Nephron (organoid): Measurements from ENCODE around the gene CLRN3.

Source experiments
- H3K27ac Mint-ChIP-seq, 3 experiments: 2 replicates each; pipeline ENCODE4 v1.8.0; 2020; ENCODE audit warnings: mixed read lengths in 3 of 3, mild to moderate bottlenecking in 2 of 3, moderate library complexity in 1 of 3
- H3K27me3 Mint-ChIP-seq: 2 replicates; pipeline ENCODE4 v1.8.0; 2021; ENCODE audit warnings: low read depth, mild to moderate bottlenecking, moderate library complexity, mixed read lengths
- H3K36me3 Mint-ChIP-seq: 2 replicates; pipeline ENCODE4 v1.8.0; 2020; ENCODE audit warnings: low read depth, mixed read lengths
- H3K4me1 Mint-ChIP-seq: 2 replicates; pipeline ENCODE4 v1.8.0; 2020; ENCODE audit warnings: mixed read lengths
- H3K4me3 Mint-ChIP-seq, 3 experiments: 2 replicates each; pipeline ENCODE4 v1.8.0; 2020; ENCODE audit warnings: mild to moderate bottlenecking in 3 of 3, mixed read lengths in 3 of 3, moderate library complexity in 2 of 3
- H3K9me3 Mint-ChIP-seq: 2 replicates; pipeline ENCODE4 v1.8.0; 2020; ENCODE audit warnings: mixed read lengths
- TF ChIP-seq, protein P1 (sequence below), 3 experiments: fragments of 200-600 bp; sonication (generic); IDR thresholded peaks; one replicate each; pipeline ENCODE4 v1.5.0; 2021; ENCODE audit warnings: antibody characterized with exemption in 3 of 3; ENCODE audit not compliant: unreplicated experiment in 3 of 3

CLRN3 gene

DNA sequence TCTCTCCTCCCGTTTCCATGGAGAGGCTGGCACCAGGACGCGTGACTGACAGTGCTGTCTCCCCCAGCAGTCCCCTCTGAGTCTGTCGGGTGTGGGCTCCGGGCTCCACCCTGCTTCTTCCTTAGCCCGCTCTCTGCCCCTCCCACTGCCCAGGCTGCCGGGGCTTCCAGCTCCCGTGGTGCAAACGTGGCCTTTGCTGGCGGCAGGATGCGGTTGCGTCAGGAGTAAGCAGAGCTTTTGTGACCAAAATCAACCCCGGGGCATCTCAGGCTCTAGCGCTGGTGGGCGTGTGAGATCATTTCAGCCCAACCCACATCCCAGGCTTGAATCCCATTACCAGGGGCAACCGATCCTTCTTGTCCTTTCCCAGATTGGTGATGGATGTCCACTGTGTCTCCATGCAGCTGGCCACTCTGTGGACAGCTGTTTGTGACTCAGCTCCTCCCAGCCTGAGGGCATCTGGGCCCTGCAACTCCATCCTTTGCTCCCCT, 42.4 kb upstream of the CLRN3 start:
- Mint-ChIP-seq H3K27ac (no peak overlapping the region), H3K27me3 (peaks cover 27% of the 10 kb centered on the region), H3K4me1 (no peaks in the 10 kb centered on the region), H3K9me3 (peaks cover 2% of the 10 kb centered on the region), H3K36me3 (no peaks in the 10 kb centered on the region), H3K4me3 (no peak overlapping the region)
- TF ChIP-seq, protein P1, sequence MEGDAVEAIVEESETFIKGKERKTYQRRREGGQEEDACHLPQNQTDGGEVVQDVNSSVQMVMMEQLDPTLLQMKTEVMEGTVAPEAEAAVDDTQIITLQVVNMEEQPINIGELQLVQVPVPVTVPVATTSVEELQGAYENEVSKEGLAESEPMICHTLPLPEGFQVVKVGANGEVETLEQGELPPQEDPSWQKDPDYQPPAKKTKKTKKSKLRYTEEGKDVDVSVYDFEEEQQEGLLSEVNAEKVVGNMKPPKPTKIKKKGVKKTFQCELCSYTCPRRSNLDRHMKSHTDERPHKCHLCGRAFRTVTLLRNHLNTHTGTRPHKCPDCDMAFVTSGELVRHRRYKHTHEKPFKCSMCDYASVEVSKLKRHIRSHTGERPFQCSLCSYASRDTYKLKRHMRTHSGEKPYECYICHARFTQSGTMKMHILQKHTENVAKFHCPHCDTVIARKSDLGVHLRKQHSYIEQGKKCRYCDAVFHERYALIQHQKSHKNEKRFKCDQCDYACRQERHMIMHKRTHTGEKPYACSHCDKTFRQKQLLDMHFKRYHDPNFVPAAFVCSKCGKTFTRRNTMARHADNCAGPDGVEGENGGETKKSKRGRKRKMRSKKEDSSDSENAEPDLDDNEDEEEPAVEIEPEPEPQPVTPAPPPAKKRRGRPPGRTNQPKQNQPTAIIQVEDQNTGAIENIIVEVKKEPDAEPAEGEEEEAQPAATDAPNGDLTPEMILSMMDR (IDR thresholded peaks at IDR 0.05; ENCODE audit: unreplicated experiment in 3 of 3), result no peak

DNA sequence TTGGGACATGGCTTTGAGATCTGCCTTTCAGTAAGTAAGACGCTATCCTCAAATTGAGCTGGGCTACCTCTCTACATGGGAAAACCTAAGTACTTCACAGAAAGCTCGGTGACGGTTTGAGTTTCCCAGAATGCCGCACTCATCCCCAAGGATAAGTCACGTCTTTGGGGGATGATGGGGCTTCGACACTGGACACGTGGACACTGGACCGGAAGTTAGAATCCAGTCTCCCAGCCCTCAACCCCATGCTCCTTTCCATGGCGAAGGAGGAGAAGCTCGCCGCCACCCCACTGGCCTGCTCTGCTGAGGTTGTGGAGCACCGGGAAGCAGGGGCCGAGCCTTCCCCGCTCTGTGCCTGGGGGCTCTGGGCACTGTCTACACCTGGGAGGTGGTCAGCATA, 41.6 kb upstream of the CLRN3 start:
- Mint-ChIP-seq H3K36me3 (no peaks in the 10 kb centered on the region), H3K9me3 (peaks cover 2% of the 10 kb centered on the region), H3K4me1 (no peaks in the 10 kb centered on the region), H3K4me3 (no peak overlapping the region), H3K27ac (no peak overlapping the region), H3K27me3 (peaks cover 21% of the 10 kb centered on the region)
- TF ChIP-seq, protein P1 (IDR thresholded peaks at IDR 0.05; ENCODE audit: unreplicated experiment in 3 of 3), result no peak

DNA sequence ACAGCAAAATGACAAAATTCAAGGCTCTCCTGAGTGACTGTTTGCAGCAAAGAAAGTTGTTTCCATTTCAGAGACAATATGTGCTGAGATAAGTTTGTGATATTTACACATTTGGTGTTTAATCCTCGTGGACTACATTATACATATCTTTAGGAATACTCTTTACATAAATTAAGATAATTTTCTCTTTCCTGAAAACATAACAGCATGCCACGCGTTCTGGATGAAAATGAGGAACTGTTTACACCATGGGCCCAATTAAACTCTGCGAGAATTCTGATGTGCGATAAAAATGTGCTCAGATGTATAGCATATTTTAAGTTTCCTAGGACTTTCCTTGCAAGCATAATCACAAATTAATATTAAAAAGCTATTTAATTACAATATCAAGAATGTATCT, 40.5 kb upstream of the CLRN3 start:
- Mint-ChIP-seq H3K4me3 (no peak overlapping the region), H3K27me3 (peaks cover 20% of the 10 kb centered on the region), H3K9me3 (peaks cover 2% of the 10 kb centered on the region), H3K36me3 (no peaks in the 10 kb centered on the region), H3K4me1 (peaks cover 4% of the 10 kb centered on the region), H3K27ac (no peak overlapping the region)
- TF ChIP-seq, protein P1 (IDR thresholded peaks at IDR 0.05; ENCODE audit: unreplicated experiment in 3 of 3), result no peak

GRCh38 chr10:127932521-127933270, 40.0 kb upstream of the CLRN3 start:
- Mint-ChIP-seq H3K27ac (no peak overlapping the region), H3K4me1 (peaks cover 9% of the 10 kb centered on the region), H3K4me3 (no peak overlapping the region), H3K27me3 (peaks cover 14% of the 10 kb centered on the region), H3K9me3 (peaks cover 2% of the 10 kb centered on the region), H3K36me3 (no peaks in the 10 kb centered on the region)
- TF ChIP-seq, protein P1 (IDR thresholded peaks at IDR 0.05; ENCODE audit: unreplicated experiment in 3 of 3), result no peak

- H3K4me3 Mint-ChIP-seq, result no peak overlapping the region
- peaks cover 14% of the 10 kb centered on the region for H3K4me1 Mint-ChIP-seq
Observed at GRCh38 chr10:127928021-127928806, 35.5 kb upstream of the CLRN3 start.

More at GRCh38 chr10:127928021-127928806, 35.5 kb upstream of the CLRN3 start:
- H3K27ac Mint-ChIP-seq, result peak overlapping the region in 1 of 3 experiments; percentile 67
- peaks cover 2% of the 10 kb centered on the region for H3K9me3 Mint-ChIP-seq
- TF ChIP-seq, protein P1 (IDR thresholded peaks at IDR 0.05; ENCODE audit: unreplicated experiment in 3 of 3), result no peak
- no peaks in the 10 kb centered on the region for H3K36me3 Mint-ChIP-seq
- peaks cover 11% of the 10 kb centered on the region for H3K27me3 Mint-ChIP-seq
